ENCODE data around the gene KLHL11.

GRCh38 chr17:41915020-41915419 lies 49.8 kb upstream of the KLHL11 start:
- no peak for TF ChIP-seq PKNOX1 (IDR thresholded peaks at IDR 0.05)
- no peak for TF ChIP-seq TARDBP (IDR thresholded peaks at IDR 0.05)
- TF ChIP-seq ZNF384 (IDR thresholded peaks at IDR 0.05): no peak
- no peak for TF ChIP-seq FOXK2 (IDR thresholded peaks at IDR 0.05)
- TF ChIP-seq SP1 (IDR thresholded peaks at IDR 0.05): no peak
- no peak for TF ChIP-seq SUZ12 (IDR thresholded peaks at IDR 0.05)
- TF ChIP-seq BHLHE40 (IDR thresholded peaks at IDR 0.05; ENCODE audit: borderline replicate concordance): no peak
- TF ChIP-seq FOXA1 (IDR thresholded peaks at IDR 0.05): no peak
- TF ChIP-seq ELF4 (IDR thresholded peaks at IDR 0.05): no peak
- TF ChIP-seq NFRKB (IDR thresholded peaks at IDR 0.05): no peak
- no peak for TF ChIP-seq HDGF (IDR thresholded peaks at IDR 0.05; ENCODE audit: borderline replicate concordance)
- no peak for TF ChIP-seq ARNT (IDR thresholded peaks at IDR 0.05)
- TF ChIP-seq CTBP1 (IDR thresholded peaks at IDR 0.05; ENCODE audit: borderline replicate concordance): no peak

All from HEK293T (cell line).